Measurements from ENCODE around the gene PRR19.

Gene PRR19

GRCh38 chr19:42271045-42271419, 30.9 kb upstream of the PRR19 start:
- DNase-seq (ENCODE audit: low read depth), result no peak

- DNase-seq (ENCODE audit: low read depth), result no peak
Measured at GRCh38 chr19:42271861-42272534, 29.9 kb upstream of the PRR19 start.

- no peak for DNase-seq (ENCODE audit: low read depth)
Measured at GRCh38 chr19:42272535-42272897, 29.4 kb upstream of the PRR19 start.

GRCh38 chr19:42272989-42273406, 28.9 kb upstream of the PRR19 start:
- DNase-seq (ENCODE audit: low read depth), result no peak

- DNase-seq (ENCODE audit: low read depth), result no peak
Measured at GRCh38 chr19:42273407-42274064, 28.4 kb upstream of the PRR19 start.

GRCh38 chr19:42274065-42274682, 27.8 kb upstream of the PRR19 start:
- no peak for DNase-seq (ENCODE audit: low read depth)

GRCh38 chr19:42275103-42275502, 26.8 kb upstream of the PRR19 start:
- DNase-seq (ENCODE audit: low read depth), result no peak

- no peak for DNase-seq (ENCODE audit: low read depth)
Measured at GRCh38 chr19:42275517-42275916, 26.4 kb upstream of the PRR19 start.

GRCh38 chr19:42276284-42276683, 25.6 kb upstream of the PRR19 start:
- DNase-seq (ENCODE audit: low read depth), result no peak

- DNase-seq (ENCODE audit: low read depth), result no peak
Measured at GRCh38 chr19:42276821-42277220, 25.1 kb upstream of the PRR19 start.

- no peak for DNase-seq (ENCODE audit: low read depth)
Measured at GRCh38 chr19:42277821-42278451, 24.0 kb upstream of the PRR19 start.

GRCh38 chr19:42278452-42279154, 23.3 kb upstream of the PRR19 start:
- no peak for DNase-seq (ENCODE audit: low read depth)

GRCh38 chr19:42279155-42279901, 22.6 kb upstream of the PRR19 start:
- no peak for DNase-seq (ENCODE audit: low read depth)

- no peak for DNase-seq (ENCODE audit: low read depth)
Measured at GRCh38 chr19:42279902-42280814, 21.8 kb upstream of the PRR19 start.

GRCh38 chr19:42280815-42281145, 21.2 kb upstream of the PRR19 start:
- DNase-seq (ENCODE audit: low read depth), result no peak

- no peak for DNase-seq (ENCODE audit: low read depth)
Measured at GRCh38 chr19:42281146-42281826, 20.6 kb upstream of the PRR19 start.

- DNase-seq (ENCODE audit: low read depth), result no peak
Measured at GRCh38 chr19:42281827-42282762, 19.8 kb upstream of the PRR19 start.

- no peak for DNase-seq (ENCODE audit: low read depth)
Measured at GRCh38 chr19:42282819-42283187, 19.1 kb upstream of the PRR19 start.

Measured in non-pigmented ciliary epithelial cell (primary cell).